Fibroblast of villous mesenchyme (primary cell): ENCODE results near the gene EID2B. TPM values are rescaled to one million over a fixed set of nuclear protein-coding genes. Genes with fewer than 3 reads are reported as not detected.

Experiments
- DNase-seq: peaks from one replicate; pipeline ENCODE4 v3.0.0-alpha.2; 2010; ENCODE audit warnings: low read depth
- H3K4me3 ChIP-seq: 2 replicates; pipeline ENCODE4 v1.5.1; 2011; ENCODE audit warnings: low read depth, mild to moderate bottlenecking, low read length
- CTCF ChIP-seq: IDR thresholded peaks from 2 replicates; pipeline ENCODE4 v1.5.1; 2012; ENCODE audit warnings: low read depth, mild to moderate bottlenecking, low read length; ENCODE audit not compliant: insufficient read depth
- total RNA-seq: library from RNA; depleted of rRNA; stranded (reverse); fragments of >200 nt; gene quantifications from 2 replicates; pipeline ENCODE4 v1.2.3, GENCODE V29; 2012

The EID2B gene
- total RNA-seq, 1 donor = 4.3 TPM

- peak overlapping the region; percentile 44 for H3K4me3 ChIP-seq
- TF ChIP-seq CTCF = peak; percentile 33
- peak; percentile 54 for DNase-seq
These were observed 34.5 kb downstream of the EID2B start for GRCh38 chr19:39497996-39498797.

DNA sequence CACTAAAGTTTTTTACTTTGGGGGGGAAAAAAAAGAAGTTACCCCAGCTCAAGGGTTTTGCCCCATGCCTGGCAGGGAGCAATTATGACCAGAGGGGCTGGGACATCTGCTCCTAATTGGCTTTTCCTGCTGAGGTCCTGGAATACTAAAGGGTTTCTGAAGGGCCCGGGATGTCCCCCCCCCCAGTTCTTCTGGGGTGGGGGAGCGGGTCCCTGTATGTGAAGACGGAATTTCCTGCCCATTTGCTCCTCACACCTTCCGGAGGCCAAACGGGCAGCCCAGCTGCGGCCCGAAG is 35.0 kb downstream of the EID2B start:
- DNase-seq = no peak
- H3K4me3 ChIP-seq = no peak overlapping the region
- no peak for TF ChIP-seq CTCF

DNA sequence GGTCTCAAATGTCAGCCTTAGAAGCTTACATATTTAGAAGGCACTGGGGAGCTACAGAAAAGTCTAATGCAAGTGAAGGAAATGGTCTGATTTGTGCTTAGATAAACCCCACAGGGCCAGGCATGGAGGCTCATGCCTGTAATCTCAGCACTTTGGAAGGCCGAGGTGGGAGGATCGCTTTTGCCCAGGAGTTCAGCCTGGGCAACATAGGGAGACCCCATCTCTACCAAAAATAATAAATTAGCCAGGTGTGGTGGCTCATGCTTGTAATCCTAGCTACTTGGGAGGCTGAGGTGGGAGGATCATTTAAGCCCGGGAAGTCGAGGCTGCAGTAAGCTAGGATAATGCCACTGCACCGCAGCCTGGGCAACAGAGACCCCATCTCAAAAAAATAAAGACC is 36.6 kb downstream of the EID2B start:
- TF ChIP-seq CTCF = no peak
- H3K4me3 ChIP-seq = no peak overlapping the region
- DNase-seq = no peak

DNA sequence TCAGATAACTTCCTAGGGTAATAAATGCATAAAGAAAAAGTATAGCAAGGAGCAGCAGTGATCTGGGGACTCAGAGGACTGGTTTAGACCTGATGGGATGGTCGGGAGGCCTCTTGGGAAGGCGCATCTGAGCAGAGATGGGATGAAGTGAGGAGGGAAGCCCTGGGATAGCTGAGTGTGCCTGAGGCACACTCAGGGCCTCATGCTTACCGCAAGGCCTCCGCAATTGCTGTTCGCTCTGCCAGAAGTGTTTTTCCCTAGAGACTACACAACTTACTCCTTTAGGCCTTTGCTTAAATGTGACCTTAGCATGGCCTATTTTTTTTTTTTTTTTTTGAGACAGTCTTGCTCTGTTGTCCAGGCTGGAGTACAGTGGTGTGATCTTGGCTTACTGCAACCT is 38.0 kb downstream of the EID2B start:
- DNase-seq = no peak
- TF ChIP-seq CTCF = no peak
- H3K4me3 ChIP-seq = no peak overlapping the region

DNA sequence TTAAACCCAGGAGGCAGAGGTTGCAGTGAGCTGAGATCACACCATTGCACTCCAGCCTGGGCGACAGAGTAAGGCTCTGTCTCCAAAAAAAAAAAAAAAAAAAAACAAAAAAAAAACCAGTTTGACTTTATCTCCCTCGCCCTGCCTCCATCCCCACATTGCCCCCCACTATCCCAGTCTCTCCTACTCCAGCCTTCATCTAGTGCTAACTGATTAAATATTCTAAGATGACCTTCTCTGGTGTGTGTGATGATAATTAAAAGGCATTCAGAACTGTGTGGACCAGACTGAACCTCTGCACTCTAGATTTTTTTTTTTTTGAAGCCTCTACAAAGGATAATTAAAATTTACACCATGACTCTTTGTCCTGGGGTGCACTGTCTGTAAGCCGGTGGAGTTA is 39.9 kb downstream of the EID2B start:
- no peak for TF ChIP-seq CTCF
- no peak overlapping the region for H3K4me3 ChIP-seq
- DNase-seq = no peak

- no peak for DNase-seq
- no peak overlapping the region for H3K4me3 ChIP-seq
- no peak for TF ChIP-seq CTCF
These were observed 40.4 kb downstream of the EID2B start for GRCh38 chr19:39492225-39492624.

DNA sequence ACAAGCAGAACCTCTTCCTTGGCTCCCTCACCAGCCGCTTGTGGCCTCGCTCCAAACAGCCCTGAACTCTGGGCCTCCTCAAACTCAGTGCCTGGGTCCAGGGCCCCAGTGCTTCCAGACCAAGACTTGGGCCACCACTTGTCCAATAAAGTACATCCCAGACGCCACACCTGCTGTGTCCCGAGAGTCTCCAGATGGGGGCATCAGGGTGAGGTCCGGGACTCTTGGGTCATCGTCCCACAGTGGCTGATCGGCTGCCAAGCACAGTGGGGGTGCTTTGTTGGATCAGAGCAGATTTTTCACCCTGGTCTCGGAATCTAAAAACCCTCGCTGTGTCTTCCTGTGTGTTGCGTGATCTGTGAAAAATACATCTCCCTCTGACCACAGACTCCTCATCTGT is 42.9 kb downstream of the EID2B start:
- no peak for DNase-seq

More for the DNA sequence above, 42.9 kb downstream of the EID2B start:
- no peak for TF ChIP-seq CTCF
- no peak overlapping the region for H3K4me3 ChIP-seq
